Erythroblast (primary cell): ENCODE data around the gene ERBB2.

Experiments
- GATA1 ChIP-seq: IDR thresholded peaks from 2 replicates; pipeline ENCODE4 v1.6.1; 2011; ENCODE audit warnings: low read depth, mild to moderate bottlenecking, control low read depth, low read length, moderate library complexity
- POLR2A ChIP-seq: IDR thresholded peaks from 2 replicates; pipeline ENCODE4 v1.6.1; 2011; ENCODE audit warnings: mild to moderate bottlenecking, low read length

DNA sequence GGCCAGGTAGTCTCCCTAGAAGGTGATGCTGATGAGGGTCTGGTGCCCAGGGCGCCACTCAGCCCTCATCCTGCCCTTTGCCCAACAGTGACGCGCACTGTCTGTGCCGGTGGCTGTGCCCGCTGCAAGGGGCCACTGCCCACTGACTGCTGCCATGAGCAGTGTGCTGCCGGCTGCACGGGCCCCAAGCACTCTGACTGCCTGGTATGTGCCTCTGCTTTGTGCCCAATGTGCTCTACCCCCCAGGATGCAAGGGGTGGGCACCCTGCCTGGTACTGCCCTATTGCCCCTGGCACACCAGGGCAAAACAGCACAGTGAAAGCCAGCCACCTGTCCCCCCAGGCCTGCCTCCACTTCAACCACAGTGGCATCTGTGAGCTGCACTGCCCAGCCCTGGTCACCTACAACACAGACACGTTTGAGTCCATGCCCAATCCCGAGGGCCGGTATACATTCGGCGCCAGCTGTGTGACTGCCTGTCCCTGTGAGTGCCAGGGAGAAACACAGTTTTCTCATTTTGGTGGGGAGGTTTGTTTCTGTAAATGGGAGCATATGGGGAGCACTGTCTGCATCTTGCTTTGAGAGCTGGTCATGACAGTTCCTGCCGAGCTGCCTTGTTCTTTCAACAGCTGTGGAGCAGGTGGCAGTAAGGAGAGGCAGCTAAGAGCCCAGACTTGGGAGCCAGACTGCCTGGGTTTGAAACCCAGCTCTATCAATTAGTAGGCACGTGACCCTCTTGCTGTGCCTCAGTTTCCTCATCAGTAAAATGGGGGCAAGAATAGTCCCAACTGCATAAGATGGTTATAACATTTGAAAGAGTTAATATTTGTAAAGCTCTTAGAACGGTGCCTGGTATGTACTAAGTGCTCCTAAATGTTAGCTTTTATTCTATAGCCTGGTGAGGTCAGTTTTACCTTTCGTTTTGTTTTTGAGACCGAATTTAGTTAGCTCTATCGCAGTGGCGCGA is 10.4 kb downstream of the ERBB2 start:
- TF ChIP-seq POLR2A, result no peak
- no peak for TF ChIP-seq GATA1
